ENCODE results near the gene HABP2.

DNA sequence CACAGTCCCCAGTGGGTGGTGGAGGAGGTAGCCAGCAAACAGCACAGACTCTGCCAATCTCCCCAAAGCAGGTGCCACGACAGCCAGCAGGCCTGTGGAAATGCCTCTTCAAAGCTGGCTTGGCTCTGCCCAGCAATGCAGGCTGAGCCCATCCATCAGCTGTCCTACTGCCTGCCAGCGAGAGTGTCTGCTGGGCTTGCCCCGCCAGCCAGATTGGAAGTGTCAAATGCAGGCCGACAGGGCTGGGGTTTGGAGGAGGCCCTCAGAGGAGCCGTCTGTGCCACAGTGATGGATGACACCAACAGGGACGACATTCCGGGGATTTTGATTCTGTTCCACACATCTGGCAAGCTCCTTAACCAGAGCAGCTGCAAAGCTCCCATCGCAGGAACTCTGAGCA is 16.7 kb downstream of the HABP2 start:
- TF ChIP-seq, protein P1, sequence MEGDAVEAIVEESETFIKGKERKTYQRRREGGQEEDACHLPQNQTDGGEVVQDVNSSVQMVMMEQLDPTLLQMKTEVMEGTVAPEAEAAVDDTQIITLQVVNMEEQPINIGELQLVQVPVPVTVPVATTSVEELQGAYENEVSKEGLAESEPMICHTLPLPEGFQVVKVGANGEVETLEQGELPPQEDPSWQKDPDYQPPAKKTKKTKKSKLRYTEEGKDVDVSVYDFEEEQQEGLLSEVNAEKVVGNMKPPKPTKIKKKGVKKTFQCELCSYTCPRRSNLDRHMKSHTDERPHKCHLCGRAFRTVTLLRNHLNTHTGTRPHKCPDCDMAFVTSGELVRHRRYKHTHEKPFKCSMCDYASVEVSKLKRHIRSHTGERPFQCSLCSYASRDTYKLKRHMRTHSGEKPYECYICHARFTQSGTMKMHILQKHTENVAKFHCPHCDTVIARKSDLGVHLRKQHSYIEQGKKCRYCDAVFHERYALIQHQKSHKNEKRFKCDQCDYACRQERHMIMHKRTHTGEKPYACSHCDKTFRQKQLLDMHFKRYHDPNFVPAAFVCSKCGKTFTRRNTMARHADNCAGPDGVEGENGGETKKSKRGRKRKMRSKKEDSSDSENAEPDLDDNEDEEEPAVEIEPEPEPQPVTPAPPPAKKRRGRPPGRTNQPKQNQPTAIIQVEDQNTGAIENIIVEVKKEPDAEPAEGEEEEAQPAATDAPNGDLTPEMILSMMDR (conservative IDR thresholded peaks at IDR 0.05) = no peak
- TF ChIP-seq ZFX (IDR thresholded peaks at IDR 0.05) = no peak
